C4-2B (cell line): ENCODE data around the gene RAB24.

Experiments
- H3K27ac ChIP-seq: fragments of 450-650 bp; 2 replicates; pipeline ENCODE4 v1.5.1; 2017
- ZFX ChIP-seq: fragments of 450-650 bp; IDR thresholded peaks from 2 replicates; pipeline ENCODE4 v1.6.1; 2017
- TF ChIP-seq, protein P1 (sequence below): fragments of 450-650 bp; conservative IDR thresholded peaks from 2 replicates; pipeline ENCODE4 v1.5.1; 2017; ENCODE audit warnings: mild to moderate bottlenecking

Gene RAB24

DNA sequence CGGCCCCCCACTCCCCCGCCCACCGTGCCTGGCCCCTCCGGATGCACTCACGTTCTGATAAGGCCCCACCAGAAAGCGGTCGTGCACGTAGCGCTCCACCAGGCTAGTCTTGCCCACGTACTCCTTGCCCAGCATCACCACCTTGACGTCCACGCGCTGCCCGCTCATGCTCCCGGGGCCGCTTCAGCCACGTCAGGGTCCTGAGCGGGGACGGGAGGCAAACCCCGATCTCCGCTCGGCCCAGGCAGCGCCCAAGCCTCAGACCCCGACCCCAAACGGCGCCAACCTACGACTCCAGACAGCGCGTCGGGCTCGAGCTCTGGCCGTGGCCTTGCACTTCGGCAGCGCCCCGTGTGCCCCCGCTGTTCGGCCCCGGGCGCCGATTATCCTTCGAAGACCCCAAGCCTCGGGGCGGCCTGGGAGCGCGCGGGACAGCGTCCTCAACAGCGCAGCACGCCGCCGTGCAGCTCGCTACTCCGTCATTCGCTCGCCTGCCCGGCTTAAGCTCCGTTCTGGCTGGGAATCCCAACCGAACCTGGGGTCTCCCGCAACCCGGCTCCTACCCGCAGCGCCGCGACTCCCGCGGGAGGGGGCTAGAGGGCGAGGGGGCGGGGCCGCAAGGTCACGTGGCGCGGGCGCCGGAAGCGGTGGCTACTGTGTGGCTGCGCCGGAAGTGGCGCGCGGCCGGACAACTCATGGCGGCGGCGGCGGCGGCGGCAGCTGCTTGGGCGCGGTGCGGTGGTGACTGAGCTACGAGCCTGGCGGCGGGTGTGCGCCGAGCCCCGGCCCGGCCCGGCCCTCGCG is at the start of gene RAB24, which contains the start of gene PRELID1:
RAB24 (minus strand) TSS at position 599 of the 804 bp plus-strand sequence; CDS start at position 168, 431 bp downstream.
PRELID1 (plus strand) TSS at position 679 of the 804 bp plus-strand sequence. CDS start 187 bp downstream, outside the sequence.
- peak within 1 kb of the TSS; percentile 92 for H3K27ac ChIP-seq
- TF ChIP-seq, protein P1, sequence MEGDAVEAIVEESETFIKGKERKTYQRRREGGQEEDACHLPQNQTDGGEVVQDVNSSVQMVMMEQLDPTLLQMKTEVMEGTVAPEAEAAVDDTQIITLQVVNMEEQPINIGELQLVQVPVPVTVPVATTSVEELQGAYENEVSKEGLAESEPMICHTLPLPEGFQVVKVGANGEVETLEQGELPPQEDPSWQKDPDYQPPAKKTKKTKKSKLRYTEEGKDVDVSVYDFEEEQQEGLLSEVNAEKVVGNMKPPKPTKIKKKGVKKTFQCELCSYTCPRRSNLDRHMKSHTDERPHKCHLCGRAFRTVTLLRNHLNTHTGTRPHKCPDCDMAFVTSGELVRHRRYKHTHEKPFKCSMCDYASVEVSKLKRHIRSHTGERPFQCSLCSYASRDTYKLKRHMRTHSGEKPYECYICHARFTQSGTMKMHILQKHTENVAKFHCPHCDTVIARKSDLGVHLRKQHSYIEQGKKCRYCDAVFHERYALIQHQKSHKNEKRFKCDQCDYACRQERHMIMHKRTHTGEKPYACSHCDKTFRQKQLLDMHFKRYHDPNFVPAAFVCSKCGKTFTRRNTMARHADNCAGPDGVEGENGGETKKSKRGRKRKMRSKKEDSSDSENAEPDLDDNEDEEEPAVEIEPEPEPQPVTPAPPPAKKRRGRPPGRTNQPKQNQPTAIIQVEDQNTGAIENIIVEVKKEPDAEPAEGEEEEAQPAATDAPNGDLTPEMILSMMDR, result peak; percentile 71
- TF ChIP-seq ZFX, result no peak

DNA sequence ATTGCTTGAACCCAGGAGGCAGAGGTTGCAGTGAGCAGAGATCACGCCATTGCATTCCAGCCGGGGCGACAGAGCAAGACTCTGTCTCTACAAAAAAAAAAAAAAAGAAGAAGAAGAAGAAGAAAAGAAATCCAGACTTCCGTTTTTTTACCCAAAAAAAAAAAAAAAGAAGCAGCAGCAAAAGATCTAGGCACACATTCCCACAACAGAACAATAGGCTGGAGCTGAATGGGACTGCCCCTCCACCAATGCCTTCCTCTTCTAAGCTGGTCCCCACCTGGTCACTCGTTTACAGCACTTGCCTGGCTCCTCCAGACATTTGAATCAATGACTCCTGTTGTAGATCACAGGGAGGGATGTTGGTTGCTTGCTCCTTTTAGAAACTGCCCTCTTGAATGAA is 49.6 kb upstream of the RAB24 start:
- H3K27ac ChIP-seq, result no peak overlapping the region
- TF ChIP-seq, protein P1, result no peak
- TF ChIP-seq ZFX, result no peak

DNA sequence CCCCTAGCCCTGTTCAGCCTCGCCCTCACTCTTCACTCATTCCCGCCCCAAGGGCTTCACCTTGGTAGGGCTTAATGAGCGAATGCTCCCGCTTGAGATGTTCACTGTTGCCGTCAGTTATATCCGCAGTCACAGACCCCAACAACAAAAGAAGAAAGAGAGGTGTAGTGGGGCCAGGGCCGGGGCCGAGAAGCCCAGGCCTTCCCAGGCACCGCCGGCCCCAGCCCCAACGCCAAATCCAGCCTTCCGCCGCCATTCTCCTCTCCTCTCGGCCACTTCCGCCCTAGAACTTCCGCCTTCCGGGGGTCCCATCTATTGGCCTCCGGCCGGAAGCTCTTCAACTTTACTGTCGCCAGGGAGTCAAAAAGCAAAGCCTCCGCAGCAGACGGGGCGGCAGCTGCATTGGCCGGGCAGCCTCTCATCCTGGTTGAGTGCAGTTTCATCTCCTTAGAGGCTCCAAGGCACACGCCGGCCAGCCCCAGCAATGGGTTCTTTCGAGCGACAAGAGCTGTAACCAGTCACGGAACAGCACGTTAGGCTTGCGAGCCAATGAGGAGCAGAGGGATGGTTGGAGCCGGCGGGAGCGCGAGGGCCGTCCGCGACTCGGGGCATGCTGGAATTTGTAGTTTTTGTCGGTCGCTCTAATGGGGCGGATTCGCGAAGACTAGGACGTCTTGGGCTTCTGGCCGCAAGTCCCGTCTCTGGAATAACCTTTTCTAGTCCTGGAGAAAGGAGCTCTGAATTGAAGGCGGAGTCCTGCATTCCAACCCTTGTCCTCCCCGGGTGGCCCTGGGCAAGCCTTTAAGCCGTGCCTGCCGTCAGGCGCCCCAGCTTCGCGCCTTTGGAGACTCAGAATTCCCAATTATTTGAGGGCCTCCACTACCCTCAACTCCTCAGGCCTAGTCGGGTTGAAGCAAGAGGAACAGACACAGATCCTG is 48.1 kb upstream of the RAB24 start, which contains the start of gene LMAN2:
LMAN2 (minus strand) TSS at position 277 of the 938 bp plus-strand sequence; CDS start at position 256, 21 bp downstream.
- TF ChIP-seq, protein P1, result no peak
- peak; percentile 54; the same call in 1 of the 2 replicates for TF ChIP-seq ZFX
- H3K27ac ChIP-seq, result peak within 1 kb of the TSS; percentile 85

DNA sequence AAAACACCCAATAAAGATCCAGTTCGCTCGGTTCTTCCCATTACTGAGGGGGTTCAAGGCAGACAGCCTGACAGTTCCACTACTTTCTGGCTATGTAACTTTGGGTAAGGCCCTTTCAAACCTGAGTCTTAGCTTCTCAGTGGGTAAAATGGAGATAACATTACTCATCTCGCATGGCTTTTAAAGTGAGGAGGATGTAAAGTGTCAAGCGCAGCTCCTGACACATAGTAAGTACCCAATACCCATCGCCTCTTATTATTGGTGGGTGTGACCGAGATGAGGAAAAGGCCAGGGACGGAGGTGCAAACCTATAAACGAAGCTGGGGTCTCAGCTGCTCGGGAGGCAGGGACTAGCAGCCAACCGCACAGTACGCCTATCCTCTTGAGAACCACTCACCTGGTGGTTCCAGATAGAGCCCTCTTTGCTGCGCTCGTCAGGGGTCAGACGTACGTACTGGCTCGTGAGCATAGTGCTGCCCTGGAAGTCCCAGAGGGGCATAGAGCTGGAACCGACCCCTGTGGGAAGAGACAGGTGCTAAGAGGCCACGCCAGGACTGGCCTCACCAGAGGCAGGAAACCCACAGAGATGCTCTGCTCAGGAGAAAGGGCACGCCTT is 47.4 kb upstream of the RAB24 start:
- H3K27ac ChIP-seq, result peak overlapping the region; percentile 85
- TF ChIP-seq ZFX, result no peak
- TF ChIP-seq, protein P1, result no peak

DNA sequence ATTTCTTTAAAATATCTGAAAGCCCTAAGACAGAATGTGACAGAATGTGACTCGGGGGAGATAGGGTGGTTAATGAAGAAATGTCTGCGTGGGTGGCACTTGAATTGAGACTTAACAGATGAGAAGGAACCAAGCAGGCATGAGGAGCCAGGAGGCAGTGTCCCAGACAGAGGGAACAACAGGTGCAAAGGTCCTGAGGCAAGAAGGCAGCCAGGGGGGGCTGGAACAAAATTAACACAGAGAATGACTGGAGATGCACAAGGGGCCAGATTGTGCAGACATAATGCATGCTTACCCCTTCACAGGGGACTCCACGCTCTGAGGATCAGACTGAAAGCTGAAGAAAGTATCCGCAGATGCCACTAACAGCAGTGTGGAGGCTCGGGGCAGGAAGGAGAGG is 46.2 kb upstream of the RAB24 start:
- TF ChIP-seq ZFX, result no peak
- TF ChIP-seq, protein P1, result no peak
- no peak overlapping the region for H3K27ac ChIP-seq

DNA sequence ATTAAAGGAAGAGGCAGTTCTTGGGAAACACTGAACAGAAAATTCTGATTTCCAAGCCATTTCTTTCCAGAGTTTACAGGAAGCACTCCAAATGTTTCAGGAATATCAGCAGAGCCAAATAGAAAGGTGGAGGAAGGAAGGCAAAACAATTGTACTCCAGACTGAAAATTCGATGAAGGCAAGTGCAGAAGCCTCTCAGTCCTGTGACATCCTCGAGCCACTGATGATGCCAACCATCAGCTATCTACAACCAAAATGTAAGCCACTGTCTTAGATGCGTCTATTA is 45.8 kb upstream of the RAB24 start:
- no peak for TF ChIP-seq ZFX
- TF ChIP-seq, protein P1, result no peak
- no peak overlapping the region for H3K27ac ChIP-seq

DNA sequence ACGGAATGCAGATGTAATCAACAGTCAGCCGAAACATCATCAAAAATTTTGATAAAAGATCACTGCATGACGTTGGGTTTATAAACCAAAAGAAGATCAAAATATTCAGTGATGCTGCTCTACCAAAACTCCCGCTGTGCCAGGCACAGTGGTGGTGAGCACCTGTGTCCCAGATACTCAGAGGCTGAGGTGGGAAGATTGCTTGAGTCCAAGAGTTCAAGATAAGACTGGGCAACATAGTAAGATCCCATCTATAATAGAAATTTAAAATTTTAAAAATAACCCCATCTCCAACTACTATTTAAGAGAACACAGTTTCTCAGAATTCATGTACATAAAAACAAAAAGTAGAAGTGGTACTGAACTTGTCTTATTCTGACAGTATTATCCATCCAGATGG is 44.2 kb upstream of the RAB24 start:
- H3K27ac ChIP-seq, result no peak overlapping the region
- TF ChIP-seq ZFX, result no peak
- TF ChIP-seq, protein P1, result no peak
